Liver (tissue), 3 donors: Measurements from ENCODE around the gene TM4SF1.

Experiments
- CTCF ChIP-seq: fragments of 150-350 bp; IDR thresholded peaks from 2 replicates; pipeline ENCODE4 v1.5.1; 2017; ENCODE audit warnings: improper control_type of control experiment, low read depth, low read length; ENCODE audit not compliant: missing input control
- GABPA ChIP-seq, 2 donors: IDR thresholded peaks in 1 of 2; conservative IDR thresholded peaks in 1 of 2; 2 replicates each; pipeline ENCODE4 v1.6.1; 2016; ENCODE audit warnings: antibody characterized with exemption in 2 of 2, mild to moderate bottlenecking in 1 of 2, moderate library complexity in 1 of 2
- JUND ChIP-seq, 2 donors: IDR thresholded peaks; 2 replicates each; pipeline ENCODE4 v1.6.1; 2016; ENCODE audit warnings: antibody characterized with exemption in 2 of 2
- RAD21 ChIP-seq, 2 donors: IDR thresholded peaks; 2 replicates each; pipeline ENCODE4 v1.6.1; 2016; ENCODE audit warnings: antibody characterized with exemption in 2 of 2, mild to moderate bottlenecking in 2 of 2
- TAF1 ChIP-seq: conservative IDR thresholded peaks from 2 replicates; pipeline ENCODE4 v1.6.1; 2016; ENCODE audit warnings: antibody characterized with exemption, mild to moderate bottlenecking
- donor health status: healthy.
- donor health status: healthy.

DNA sequence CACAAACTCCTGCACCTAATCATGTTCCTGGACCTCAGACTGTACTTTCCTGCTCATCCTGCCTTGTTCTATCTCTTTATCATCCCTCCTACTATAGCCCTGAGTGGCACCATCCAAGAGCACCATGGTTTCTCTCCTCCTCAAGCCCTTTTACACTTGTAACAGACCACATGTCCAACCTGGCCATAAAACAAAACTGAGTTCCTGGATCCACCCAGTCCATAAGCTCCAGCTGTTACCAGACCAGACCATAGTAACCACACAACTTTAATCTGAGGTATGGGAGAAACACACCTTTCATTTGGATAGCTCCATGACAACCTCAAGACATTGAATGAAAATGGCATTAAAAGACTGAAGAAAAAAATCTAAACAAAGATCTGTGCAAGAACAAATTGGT is 53.1 kb downstream of the TM4SF1 start:
- TF ChIP-seq CTCF (no peak), GABPA (IDR thresholded peaks at IDR 0.05 in 1 of 2, conservative IDR thresholded peaks at IDR 0.05 in 1 of 2) (no peak), JUND (IDR thresholded peaks at IDR 0.05) (no peak), RAD21 (IDR thresholded peaks at IDR 0.05) (no peak), TAF1 (no peak)
